Stimulated activated CD8-positive, alpha-beta memory T cell treated with anti-CD3 and anti-CD28 coated beads, Interleukin-7, amount 100 ng/mL, for 24 hours (primary cell): Measurements from ENCODE around the gene PUDP.
"Not testable (repeated sequence)": the region's sequence is repeated elsewhere in the genome, so short reads cannot be mapped to it uniquely, and the experiment has no call there.

ENCODE experiments used
- DNase-seq: peaks from one replicate; pipeline ENCODE4 v3.0.0-alpha.2; 2020; ENCODE audit warnings: low read depth

The PUDP gene

GRCh38 chrX:7026365-7026764 lies 121.6 kb downstream of the PUDP start:
- DNase-seq: not testable (repeated sequence)

- no peak for DNase-seq
Measured at GRCh38 chrX:7025471-7025870, 122.5 kb downstream of the PUDP start.

- DNase-seq: no peak
Measured at GRCh38 chrX:7024850-7025249, 123.1 kb downstream of the PUDP start.

- DNase-seq: not testable (repeated sequence)
Measured at GRCh38 chrX:7022996-7023395, 125.0 kb downstream of the PUDP start.

- no peak for DNase-seq
Measured at GRCh38 chrX:7021991-7022390, 126.0 kb downstream of the PUDP start.

- DNase-seq: no peak
Measured at GRCh38 chrX:7019555-7019954, 128.4 kb downstream of the PUDP start.

GRCh38 chrX:7012262-7012834 lies 135.6 kb downstream of the PUDP start:
- not testable (repeated sequence) for DNase-seq

- DNase-seq: not testable (repeated sequence)
Measured at GRCh38 chrX:7010897-7011296, 137.1 kb downstream of the PUDP start.

- not testable (repeated sequence) for DNase-seq
Measured at GRCh38 chrX:7007328-7007727, 140.6 kb downstream of the PUDP start.
